ENCODE measurements around the gene RPP38.

Gene RPP38

DNA sequence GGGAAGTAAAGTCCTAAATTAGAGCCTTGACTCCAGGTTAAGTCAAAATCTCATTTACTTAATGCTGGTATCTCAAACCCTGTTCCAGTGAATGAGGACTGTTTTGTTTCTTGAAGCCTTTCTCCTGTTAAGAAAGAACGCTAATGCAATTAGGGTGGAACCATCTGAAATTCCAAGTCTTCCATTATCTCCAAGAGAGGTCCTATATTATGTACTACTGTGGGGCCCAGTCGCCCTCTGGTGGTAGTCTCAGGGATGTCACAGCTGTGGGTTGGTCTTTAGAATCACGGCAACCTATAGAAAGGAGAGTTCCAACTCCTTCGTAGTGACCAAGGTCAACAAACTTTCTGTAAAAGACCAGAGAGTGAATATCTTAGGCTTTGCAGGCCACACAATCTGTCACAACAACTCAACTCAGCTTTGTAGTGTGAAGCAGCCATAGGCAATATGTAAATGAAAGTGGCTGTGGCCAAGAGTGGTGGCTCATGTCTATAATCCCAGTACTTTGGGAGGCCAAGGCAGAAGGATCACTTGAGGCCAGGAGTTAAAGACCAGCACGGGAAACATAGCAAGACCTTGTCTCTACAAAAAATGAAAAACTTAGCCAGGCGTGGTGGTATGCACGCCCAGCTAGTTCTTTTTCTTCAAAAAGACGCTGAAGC is 9.3 kb downstream of the RPP38 start:
- DNase-seq (ENCODE audit: low read depth in 2 of 3, low spot score in 2 of 3) = peak in 2 of 3 experiments; percentile 21 to 31

DNA sequence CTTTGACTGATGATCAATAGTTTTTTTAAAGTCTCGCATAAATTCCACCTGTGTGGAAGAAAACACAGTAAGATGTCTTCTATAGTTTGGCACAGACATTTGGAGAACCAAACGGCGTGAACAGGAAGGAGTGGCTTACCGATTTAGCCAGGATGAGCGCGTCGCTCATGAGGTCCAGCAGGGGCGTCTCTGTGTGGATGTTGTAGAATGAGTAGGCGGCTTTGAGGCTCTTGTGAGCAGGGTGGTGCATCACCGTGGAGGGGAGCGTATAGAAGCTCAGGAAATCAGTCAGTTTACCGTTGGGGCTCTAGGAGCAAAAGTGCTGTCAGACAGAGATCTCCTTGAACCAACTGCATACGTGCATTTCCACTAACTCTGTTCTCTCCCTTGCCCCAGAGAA is 15.5 kb downstream of the RPP38 start:
- DNase-seq (ENCODE audit: low read depth in 2 of 3, low spot score in 2 of 3) = no peak

DNA sequence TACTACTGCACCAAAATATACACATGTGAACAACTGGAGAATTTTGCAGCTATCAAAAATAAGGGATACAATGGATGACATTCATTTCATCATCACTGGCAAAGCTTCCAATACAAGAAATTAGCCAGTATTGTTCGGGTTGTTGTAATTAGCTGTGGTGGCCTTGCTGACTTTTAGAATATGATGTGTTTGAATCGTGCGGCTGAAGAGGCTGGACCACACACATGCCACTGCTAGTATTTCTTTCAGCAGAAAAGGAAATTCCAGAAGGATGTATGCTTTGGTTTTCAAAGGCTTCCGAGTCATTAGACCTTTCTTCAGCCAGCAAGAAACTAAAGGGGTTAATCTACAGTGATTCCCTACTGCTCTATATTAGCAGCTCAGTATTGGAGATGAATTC is 16.6 kb downstream of the RPP38 start:
- no peak for DNase-seq (ENCODE audit: low read depth in 2 of 3, low spot score in 2 of 3)

DNA sequence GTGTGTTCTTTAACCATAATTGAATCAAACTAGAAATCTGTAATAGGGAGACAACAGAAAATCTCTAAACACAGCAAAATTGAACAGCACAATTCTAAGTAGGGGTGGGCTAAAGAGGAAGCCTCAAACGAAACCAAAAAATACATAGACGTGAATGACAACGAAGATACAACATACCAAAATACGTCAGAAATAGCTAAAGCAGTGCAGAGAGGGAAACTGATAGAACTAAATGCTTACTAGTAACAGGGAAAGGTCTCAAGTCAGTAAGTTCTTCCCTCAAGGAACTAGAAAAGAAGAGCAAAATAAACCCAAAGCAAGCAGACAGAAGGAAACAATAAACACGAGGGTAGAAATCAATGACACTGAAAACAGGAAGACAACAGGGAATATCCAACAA is 19.1 kb downstream of the RPP38 start:
- DNase-seq (ENCODE audit: low read depth in 2 of 3, low spot score in 2 of 3) = no peak

DNA sequence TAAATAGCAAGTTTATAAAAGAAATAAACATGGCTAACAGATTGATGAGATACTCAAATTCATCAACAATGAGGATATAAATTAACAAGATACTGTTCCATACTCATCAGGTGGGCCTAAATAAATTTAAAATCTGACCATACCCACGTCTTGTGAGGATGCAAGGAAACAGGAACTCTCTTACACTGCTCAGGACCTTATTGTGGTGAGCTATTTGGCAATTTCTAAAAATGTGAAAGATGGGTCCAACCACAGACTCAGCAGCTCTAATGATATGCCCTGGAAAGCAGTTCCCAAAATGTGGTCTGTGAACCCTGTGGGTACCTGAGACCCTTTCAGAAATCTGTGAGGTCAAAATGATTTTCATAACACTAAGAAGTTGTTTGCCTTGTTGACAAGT is 21.5 kb downstream of the RPP38 start:
- DNase-seq (ENCODE audit: low read depth in 2 of 3, low spot score in 2 of 3) = no peak

DNA sequence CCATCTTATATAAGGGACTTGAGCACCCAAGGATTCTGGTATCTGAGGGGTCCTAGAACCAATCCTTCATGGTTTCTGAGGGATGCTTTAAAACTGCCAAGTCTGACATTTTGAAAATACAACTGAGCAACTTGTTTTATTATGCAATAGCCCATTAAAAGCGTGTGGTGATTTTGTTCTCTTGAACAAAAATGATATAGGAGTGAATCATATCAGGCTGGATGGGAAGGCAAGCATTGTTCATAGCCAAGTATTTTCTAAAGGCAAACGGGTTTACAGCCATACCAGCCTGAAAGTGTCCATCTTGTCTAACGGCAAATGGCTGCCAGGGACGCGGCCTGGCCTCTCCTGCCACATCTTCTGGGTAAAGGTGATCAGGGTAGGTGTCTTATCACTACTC is 23.4 kb downstream of the RPP38 start:
- DNase-seq (ENCODE audit: low read depth in 2 of 3, low spot score in 2 of 3) = no peak

DNA sequence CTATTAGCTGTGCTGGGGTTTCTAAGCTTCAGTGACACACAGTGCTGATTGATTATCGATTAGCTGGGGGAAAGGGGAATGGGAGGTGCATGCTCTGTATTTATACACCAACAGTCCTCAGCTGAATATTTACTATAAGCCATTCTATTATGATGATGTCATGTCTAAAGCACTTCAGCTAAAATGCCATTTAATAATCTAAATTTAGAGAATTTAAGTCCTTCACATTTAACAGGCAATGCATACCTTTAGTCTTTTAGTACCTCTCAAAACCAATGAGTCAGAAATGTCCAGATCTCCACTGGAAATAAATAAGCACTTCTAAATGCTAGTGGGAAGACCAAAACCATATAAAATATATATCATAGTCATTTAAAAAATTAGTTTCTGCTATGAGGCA is 24.6 kb downstream of the RPP38 start:
- no peak for DNase-seq (ENCODE audit: low read depth in 2 of 3, low spot score in 2 of 3)

DNA sequence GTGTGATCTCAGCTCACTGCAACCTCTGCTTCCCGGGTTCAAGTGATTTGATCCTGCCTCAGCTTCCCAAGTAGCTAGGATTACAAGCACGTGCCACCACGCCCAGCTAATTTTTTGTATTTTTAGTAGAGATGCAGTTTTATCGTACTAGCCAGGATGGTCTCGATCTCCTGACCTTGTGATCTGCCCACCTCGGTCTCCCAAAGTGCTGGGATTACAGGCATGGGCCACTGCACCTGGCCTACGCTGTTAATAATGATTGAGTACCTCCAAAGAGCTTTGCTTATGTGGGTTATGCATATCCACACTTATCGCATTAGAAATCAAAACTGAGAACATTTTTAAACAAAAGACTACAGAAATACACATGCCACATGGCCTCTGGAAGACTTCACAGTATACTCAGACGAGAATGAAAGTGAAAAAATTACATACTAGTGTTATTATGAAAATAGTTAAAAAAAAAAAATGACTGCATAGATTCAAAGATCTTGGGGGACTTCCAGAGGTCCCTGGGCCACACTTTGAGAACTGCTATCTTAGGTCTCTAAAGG is 25.4 kb downstream of the RPP38 start:
- DNase-seq (ENCODE audit: low read depth in 2 of 3, low spot score in 2 of 3) = no peak

DNA sequence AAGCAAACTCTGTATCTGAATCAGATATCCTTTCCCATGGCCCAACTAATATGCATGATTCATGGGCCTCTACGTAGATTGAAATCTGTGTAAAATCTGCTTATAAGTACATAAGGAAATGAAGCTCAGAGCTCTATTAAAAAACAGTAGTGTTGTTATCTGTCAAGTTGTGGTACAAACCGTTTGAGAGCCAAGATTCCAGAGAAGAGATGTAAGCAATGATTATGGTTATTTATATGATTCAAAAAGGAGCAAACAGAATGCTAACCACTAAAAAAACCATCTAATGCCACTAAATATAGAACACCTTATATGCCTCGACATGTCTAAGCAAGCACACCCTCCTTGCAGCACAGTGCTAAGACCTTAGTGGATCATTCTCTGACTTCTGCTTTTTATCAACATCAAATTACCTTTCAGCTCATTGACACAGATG is 26.6 kb downstream of the RPP38 start:
- no peak for DNase-seq (ENCODE audit: low read depth in 2 of 3, low spot score in 2 of 3)

DNA sequence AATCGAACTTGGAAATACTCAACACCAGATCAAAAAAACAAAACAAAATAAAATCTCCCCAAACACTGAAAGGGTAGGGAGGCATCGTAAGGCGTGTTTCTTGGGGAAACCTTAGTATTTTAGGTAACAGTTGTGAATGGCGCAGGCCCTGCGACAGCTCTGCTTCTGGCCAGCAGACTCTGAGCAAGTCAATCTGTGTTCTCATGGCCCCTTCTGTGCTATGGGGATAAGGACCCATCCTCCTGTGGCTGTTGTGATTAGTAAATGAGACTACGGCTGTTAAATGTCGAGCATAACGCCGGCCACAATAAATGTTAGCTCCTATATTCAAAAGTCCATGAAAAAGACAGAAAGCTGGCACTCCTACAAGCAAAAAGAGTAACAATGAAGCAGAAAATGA is 27.0 kb downstream of the RPP38 start:
- no peak for DNase-seq (ENCODE audit: low read depth in 2 of 3, low spot score in 2 of 3)

DNA sequence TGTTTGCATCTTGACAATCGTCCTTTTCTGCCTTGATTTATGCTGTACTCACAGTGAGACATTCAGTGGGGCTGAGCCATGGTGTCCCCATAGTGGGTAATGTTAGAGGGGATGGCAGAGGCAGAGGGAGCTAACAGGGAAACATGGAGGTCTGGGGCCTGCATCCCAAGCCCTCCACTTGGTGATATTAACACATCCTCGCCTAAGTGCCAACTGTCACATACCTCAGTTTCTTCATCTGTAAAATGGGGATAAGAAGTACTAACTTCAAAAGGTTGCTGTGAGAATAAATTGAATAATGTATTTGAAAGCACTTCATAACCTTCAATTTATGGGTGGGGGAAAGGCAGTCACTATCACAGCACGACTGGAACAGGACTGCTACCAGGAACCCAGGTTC is 27.8 kb downstream of the RPP38 start:
- DNase-seq (ENCODE audit: low read depth in 2 of 3, low spot score in 2 of 3) = no peak

DNA sequence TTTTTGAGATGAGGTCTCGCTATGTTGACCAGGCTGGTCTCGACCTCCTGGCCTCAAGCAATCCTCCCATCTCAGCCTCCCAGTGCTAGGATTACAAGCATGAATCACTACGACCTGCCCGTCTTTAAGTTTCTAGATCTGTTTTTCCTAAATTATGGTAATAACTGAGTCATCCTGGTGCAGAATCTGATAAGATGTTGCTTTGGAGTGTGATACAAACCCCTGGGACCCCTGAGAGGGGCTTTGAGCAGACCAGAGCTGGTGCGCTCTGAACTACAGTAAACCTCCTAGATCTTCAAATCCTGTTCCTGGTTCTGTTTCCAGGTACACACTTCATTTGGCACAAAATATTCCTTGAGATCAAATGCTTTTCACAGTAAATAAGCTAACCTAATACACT is 34.2 kb downstream of the RPP38 start:
- DNase-seq (ENCODE audit: low read depth in 2 of 3, low spot score in 2 of 3) = no peak

DNA sequence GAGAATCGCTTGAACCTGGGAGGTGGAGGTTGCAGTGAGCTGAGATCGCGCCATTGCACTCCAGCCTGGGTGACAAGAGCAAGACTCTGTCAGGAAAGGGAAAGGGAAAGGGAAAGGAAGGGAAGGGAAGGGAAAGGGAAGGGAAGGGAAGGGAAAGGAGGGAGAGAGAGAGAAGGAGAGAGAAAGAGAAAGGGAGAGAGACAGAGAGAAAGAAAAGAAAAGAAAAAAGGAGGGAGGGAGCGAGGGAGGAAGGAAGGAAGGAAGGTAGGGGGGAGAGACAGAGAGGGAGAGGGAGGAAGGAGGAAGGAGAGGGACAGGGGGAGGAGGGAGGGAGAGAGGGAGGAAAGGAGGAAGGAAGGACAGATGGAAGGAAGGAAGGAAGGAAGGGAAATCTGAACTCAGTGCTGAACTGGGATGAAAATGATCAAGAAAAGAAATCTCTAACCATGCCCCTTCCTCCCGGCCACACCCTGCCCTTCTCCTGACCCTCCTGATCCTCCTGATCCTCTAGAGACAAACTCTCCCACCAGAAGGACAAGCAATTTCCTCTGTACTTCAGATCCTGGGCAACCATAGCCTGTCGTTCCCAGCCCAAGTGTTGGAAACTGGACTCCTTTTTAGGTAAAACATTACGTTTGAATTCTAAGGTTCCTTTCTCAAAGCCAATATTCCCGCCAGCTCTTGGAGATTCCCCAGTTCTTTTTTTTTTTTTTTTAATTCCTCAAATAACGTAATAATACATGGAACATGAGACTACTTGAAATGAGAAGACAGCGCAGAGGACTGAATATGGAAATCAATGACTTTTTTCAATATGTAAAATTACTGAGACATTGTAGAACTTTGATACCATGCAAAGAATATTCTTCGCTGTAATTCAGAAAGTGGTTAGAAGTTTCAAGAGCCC is 39.2 kb downstream of the RPP38 start:
- DNase-seq (ENCODE audit: low read depth in 2 of 3, low spot score in 2 of 3) = no peak

DNA sequence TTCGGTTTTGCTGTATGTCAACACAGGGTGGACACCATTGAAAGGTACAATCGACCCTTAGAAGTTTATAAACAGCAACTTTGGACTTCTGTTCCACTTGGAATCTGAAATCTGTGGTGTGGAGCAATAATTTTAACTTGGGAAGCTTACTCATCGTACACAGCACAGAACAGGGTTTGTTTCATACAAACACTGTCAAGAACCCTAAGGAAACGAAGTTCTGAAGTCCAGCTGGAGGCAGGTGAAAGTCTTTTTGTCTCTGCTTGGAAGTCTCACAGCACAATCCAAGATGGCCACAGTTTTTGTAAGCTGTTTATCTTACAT is 39.8 kb downstream of the RPP38 start:
- no peak for DNase-seq (ENCODE audit: low read depth in 2 of 3, low spot score in 2 of 3)

DNA sequence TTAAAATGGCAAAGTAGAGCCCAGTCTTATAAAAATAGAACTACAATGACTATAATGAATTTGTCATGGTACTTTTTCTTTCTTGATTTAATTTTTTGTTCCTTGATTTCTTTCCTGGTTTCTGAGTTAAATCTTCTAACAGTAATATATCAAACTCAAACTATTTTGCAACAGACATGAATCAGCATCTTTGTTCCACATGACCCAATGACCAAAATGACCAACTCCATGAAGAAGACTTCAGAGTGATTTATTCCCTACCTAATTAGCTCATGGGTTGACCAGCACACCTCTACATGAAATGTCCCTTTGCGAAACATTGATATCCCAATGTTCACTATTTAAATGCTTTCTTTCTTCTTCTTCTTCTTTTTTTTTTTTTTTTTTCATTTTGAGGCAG is 40.5 kb downstream of the RPP38 start:
- no peak for DNase-seq (ENCODE audit: low read depth in 2 of 3, low spot score in 2 of 3)

DNA sequence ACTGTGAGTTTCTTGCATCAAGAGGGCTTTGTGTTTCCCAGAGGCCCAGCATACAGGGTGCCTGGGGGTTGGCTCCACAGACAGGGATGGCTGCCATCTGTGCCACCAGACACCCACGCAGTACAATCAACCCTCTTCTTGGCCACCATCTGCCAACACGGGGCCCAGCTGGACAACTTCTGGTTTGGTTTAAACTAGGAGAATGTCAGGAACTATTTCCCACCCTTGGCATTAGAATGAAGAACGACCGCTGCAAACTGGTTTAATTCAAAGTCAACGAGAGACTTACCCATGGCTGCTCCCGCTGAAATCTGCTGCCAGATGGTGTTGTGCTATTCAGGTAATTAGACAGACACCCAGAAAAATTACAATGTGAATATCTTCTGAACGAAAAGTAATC is 43.5 kb downstream of the RPP38 start:
- DNase-seq (ENCODE audit: low read depth in 2 of 3, low spot score in 2 of 3) = no peak

DNA sequence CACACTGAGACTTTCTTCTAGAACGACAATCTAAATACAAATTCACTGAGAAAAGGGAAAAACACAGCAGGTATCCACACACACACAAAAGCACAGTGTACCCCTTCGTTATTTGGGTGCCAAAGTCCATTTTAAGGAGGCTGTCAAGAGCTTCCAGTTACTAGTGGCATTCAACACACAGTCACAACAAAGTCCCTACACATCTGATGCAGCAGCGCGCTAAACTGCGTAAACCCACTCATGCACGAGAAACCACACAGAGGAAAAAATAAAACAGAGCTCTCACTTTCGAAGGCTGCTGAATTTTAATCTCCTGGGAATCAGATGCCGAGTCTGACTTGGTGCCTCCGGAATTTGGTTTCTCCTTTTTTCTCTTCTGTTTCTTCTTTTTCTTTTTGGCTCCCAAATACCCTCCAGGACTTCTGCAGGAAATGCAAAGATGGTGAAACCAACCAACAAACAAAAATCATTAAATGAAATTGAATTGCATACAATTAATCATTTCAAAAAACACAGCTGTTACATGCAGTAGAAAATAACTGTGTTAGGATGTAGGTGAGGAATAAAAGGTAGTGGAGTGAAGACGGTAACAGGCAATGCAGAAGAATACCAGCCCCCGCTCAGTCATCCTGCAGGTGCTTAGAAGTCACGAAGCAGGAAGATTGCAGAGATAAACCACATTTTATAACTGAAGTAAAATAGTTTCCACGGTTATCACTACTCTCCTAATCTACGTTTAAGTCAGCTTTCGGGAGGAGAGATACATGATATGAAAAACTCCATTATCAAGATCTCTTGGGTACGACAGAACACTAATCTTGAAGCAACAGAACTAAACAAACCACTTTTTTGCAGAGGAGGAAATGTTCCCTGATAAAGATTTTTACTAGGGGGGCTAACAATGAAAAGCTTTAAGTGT is 44.2 kb downstream of the RPP38 start:
- DNase-seq (ENCODE audit: low read depth in 2 of 3, low spot score in 2 of 3) = no peak

DNA sequence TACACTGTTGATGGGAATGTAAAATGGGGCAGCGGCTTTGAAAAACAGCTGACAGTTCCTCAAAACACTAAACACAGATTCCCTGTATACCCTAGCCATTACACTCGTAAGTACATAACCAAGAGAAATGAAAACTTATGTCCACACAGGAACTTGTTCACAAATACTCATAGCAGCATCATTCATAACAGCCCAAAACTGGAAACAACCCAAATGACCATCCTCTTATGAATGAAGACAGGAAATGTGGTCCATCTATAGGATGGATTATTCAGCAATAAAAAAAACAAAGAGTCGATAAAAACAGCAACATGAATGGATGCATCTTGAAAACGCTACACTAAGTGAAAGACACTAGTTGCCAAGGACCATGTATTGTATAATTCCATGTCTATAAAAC is 47.6 kb downstream of the RPP38 start:
- no peak for DNase-seq (ENCODE audit: low read depth in 2 of 3, low spot score in 2 of 3)

DNA sequence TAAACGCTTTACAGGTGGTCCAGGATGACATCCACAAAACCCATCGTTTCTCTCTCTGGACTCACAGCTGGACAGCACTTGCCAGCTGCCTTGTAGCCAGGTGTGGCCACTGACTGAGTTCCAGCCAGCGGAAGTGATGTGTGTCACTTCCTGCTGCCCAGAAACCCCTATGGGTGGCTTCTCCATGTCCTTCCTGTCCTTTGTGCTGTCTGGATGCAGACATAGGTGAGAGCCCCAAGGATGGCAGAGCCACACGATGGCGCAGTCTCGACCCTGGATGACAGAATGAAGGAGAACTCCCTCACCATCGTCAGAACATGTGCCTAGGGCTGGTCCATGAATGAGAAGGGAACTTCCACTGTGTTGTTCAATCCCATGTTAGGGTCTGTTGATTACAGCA is 49.2 kb downstream of the RPP38 start:
- DNase-seq (ENCODE audit: low read depth in 2 of 3, low spot score in 2 of 3) = no peak

DNA sequence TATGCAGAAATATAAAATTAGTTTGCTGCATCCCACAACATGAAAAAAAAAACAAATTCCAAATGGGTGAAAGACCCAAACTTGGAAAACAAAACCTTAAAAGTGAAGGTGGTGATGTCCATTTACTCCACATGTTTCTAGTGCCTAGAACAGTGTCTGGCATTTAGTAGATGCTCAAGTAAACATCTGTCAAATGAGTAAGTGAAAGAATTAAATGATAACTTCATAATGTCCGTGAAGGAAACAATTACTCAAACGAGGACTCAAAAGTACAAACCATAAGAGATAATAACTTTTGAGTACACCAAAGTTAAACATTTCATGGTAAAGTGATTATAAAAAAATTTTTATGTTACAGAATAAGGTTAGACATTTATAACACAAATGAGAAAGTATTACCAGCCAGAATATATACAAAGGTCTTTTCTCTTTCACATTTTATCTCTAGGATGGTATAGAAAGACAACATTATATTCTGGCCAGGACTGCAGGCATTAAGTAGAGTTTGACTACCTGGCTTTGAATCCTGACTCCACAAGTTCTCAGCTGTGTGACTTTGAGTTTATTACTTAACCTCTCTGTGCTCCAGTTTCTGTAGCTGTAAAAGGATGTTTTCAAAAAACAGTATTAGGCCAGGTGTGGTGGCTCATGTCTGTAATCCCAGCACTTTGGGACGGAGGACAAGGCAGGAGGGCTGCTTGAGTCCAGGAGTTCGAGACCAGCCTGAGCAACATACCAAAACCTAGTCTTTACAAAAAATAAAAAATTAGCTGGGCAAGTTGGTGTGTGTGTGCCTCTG is 50.6 kb downstream of the RPP38 start:
- no peak for DNase-seq (ENCODE audit: low read depth in 2 of 3, low spot score in 2 of 3)
